GM18861 (cell line): ENCODE results near the gene HERC4.
"Not testable (repeated sequence)": the region's sequence is repeated elsewhere in the genome, so short reads cannot be mapped to it uniquely, and the experiment has no call there.

ENCODE experiments used
- ATAC-seq: cut with Tn5 transposase; IDR thresholded peaks from one replicate; pipeline ENCODE4 v1.9.1; 2021; ENCODE audit not compliant: unreplicated experiment

The HERC4 gene

DNA sequence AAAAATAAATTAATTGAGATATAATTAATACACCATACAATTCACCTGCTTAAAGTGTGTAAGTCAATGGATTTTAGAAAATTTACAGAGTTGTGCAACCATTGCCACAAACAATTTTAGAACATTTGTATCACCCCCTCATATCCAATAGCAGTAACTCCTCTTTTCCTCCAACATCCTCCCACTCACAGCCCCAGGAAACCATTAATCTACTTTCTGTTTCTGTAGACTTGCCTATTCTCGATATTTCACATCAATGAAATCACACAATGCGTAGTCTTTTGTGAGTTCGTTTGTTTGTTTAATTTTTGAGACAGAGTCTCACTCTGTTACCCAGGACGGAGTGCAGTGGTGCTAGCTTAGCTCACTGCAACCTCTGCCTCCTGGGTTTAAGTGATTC is 13.7 kb upstream of the HERC4 start:
- ATAC-seq, result peak; percentile 67

DNA sequence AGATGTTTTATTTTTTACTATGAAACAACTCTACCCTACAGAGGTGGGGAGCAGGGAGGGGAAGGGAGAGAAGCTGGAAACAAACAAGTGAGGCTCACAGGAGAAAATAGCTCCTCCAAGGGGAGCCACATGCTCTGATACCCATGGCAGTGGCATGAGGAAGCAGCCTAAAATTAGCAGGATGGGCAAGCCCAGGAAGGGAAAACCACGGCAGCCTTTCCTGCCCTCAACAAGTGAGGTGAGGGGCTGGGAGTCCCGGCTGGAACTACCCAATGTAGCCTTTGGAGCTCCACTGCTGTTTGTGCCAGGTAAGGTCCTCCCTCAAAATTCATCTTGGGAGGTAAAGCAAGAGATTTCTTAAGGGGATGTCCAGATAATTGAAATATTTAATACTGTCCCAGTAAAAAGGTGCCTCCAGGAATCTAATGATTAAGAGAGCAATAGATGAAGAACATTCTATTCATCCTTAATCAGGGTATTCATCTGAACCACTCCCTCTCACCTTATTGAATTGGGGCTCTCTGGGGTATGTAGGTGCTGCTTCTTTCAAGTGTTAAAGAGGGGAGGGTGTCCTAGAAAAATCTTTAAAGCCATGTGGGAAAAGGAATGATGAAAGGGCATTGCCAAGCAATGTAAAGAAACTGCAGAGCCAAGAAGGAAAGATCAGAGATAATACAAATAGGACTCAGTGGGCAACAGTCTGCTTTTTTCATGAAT is 12.8 kb upstream of the HERC4 start:
- ATAC-seq, result no peak

DNA sequence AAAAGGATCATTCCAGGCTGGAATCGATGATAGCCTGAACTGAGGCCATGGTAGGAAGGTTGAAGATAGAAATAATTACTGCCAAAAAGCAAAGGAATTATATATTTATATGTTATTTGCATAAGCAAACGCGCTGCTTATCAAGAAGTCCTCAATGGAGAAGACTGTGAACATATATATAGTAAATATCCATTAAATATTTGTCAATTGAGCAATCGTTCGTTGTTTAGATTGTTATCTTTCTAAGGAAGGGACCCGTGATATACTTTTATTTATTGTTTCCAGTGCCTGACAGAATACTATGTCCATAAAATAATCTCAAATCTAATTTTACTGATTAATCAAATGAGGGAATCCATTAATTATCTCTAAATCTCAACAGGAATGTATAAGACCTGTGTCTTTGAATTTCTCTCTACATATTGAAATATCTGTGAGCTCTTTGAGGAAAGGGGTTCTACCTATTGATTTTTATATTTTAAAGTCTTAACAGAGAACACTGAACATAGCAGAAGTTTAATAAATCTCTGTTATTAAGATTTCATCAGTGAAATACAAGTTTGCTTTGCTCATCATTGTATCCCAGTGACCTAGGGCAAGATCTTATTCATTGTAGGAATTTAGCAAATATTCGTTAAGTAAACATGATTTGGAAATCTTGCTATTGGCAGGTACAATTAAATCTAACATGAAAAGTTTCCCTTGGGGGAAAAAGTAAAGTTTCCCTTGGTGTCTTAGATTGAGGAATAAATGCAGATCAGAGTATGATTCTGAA is 12.0 kb upstream of the HERC4 start:
- ATAC-seq, result no peak

DNA sequence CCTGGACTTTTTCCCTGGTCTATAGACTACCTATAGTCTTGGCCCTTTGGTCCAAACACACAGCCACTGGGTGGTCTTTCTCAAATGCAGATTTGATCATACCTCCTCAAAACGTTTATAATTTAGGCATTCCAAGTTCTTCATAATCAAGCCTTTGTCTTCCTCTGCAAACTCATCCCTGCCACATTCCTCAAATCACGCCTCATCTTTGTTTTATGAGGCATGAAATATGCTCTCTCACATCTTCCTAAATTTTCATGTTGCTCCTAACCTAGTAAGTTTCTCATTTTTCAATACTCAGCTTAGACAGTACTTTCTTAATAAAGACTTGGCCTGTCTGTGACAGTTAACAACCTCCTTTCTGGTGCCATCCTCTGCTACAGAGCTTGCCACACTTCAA is 10.9 kb upstream of the HERC4 start:
- ATAC-seq, result no peak

DNA sequence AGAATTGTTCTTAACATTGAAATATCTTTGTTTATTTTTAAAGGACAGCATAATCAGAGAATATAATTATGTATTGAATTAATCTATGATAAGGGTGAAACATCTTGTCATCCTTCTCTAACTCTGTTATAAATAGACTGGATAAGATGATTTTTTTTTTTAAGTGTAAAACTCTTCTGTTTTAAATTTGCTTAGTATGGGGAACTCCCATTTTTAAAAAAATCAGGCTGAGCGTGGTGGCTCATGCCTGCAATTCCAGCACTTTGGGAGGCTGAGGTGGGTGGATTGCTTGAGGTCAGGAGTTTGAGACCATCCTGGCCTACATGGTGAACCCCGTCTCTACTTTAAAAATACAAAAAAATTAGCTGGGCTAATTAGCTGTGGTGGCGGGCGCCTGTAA is 9.4 kb upstream of the HERC4 start:
- ATAC-seq, result no peak

DNA sequence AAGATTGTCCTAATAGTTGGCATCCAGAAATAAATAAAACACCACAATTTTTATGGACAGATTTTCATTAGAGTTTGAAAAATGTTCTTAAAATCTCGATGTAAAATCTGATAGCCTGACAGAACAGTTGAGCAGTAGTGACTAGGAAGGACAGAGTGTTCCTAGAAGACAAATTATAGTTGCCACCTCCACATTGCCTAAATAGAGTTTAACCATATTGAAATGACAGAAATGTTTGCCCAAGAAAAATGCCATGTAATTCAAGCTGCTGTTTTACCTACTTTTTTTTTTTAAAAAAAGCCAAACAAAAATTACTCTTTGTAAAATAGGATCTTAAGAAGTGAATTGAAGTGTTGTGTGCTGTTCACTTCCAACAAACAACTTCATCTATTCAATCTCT is 8.9 kb upstream of the HERC4 start:
- no peak for ATAC-seq

DNA sequence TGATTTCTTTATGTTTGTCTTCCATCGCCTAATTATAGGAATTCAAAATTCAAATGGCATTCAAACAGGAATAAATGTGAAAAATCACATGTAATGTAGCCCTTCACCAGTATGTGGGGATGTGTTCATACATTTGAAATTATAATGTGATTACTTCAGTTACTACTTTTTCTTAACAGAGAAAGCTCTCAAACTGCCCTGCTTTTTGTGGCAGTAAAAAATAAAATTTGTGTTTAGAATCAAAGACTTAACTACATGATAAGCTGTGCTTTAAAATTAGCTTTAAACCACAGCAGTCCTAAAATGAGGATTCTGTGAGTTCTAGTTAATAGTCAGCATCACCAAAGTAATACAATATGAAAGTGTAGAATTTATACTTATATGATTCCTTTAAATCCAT is 7.8 kb upstream of the HERC4 start:
- ATAC-seq, result no peak

DNA sequence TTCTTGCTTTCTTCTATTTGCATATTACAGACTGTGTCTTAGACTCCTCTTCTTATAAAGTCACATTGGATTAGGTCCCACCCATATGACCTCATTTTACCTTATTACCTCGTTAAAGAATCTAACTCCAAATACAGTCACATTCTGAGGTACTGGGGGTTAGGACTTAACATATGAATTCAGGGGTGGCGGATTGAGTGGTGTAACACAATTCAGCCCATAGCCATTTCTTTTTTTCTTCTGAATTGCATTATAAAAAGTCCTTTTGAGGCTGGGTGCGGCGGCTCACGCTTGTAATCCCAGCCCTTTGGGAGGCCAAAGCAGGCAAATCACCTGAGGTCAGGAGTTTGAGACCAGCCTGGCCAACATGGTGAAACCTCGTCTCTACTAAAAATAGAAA is 6.8 kb upstream of the HERC4 start:
- ATAC-seq, result no peak

DNA sequence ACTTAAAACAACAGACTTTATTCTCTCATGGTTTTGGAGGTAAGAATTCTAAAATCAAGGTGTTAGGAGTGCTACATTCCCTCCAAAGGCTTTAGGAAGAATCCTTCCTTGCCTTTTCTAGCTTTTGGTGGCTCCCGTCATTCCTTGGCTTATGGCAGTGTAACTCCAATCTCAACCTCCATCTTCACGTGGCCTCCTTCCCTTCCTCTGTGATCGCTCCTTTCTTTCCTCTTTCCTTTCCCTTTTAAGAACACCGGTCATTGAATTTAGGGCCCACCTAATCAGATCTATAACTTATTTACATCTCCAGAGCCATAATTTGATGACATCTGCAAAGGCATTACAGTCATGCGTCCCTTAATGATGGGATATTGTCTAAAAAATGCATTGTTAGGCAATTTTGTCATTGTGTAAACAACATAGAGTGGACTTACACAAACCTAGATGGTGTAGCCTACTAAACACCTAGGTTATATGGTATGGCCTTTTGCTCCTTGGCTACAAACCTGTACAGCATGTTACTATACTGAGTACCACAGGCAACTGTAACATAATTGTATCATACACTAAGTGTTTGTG is 5.9 kb upstream of the HERC4 start:
- ATAC-seq, result no peak

DNA sequence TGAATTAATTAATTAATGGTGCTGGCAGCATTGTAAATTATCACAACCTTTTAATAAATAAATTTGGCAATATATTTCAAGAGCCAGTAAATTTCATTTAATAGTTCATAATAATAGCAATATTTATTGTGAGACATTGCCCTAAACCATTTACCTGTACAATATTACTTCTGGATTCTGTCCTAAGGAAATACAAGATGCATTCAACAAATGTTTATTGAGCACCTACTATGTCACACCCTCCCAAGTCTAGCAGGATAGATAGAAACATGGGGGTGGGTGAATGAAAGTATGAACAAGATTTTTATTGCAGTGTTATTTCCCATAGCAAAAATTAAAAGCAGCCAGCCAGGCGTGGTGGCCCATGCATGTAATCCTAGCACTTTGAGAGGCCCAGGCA is 4.4 kb upstream of the HERC4 start:
- ATAC-seq, result no peak

DNA sequence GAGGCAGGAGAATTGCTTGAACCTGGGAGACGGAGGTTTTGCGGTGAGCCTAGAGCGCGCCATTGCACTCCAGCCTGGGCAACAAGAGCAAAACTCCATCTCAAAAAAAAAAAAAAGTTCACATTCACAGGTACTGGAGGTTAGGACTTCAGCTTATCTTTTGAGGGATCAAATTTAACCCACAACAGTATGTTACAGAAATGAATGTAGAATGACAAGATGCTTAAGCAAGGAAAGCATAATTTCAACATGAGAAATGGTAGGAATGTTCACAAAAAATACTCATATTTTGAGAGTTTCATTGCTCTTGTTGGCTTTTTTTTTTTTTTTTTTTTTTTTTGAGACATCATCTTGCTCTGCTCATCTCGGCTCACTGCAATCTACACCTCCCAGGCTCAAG is 1.9 kb upstream of the HERC4 start:
- ATAC-seq, result no peak

DNA sequence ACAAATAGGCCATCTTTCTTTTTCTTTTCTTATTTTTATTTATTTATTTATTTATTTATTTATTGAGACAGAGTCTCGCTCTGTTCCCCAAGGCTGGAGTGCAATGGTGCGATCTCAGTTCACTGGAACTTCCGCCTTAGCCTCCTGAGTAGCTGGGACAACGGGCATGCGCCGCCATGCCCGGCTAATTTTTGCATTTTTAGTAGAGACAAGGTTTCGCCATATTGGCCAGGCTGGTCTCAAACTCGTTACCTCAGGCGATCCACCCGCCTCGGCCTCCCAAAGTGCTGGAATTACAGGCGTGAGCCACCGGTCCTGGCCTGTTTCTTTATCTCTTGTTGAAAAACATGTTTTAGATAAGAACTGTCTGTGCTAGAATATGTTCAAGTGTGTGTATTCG is 998 bp upstream of the HERC4 start:
- ATAC-seq, result not testable (repeated sequence)

DNA sequence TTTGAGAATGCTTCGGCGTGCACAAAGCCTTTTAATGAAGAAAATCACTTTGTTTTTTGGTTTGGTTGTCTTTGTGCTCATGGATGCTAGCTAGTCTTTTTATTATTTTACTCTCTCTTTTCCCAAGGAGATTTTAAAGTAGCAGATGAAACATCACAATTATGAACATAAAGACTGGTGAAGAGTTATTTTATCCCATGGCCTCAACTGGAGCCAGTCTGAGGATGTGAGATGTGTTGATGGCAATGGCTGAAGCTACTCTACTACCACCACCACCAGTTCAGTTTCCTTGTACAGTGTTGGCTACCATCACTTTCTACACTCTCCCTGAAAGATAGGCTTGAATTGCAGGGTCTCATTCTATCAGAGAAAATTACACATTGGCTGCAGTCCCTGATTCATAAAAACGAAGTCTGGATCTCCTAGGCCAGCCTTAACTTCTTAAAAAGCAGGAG is 494 bp upstream of the HERC4 start:
- no peak for ATAC-seq

DNA sequence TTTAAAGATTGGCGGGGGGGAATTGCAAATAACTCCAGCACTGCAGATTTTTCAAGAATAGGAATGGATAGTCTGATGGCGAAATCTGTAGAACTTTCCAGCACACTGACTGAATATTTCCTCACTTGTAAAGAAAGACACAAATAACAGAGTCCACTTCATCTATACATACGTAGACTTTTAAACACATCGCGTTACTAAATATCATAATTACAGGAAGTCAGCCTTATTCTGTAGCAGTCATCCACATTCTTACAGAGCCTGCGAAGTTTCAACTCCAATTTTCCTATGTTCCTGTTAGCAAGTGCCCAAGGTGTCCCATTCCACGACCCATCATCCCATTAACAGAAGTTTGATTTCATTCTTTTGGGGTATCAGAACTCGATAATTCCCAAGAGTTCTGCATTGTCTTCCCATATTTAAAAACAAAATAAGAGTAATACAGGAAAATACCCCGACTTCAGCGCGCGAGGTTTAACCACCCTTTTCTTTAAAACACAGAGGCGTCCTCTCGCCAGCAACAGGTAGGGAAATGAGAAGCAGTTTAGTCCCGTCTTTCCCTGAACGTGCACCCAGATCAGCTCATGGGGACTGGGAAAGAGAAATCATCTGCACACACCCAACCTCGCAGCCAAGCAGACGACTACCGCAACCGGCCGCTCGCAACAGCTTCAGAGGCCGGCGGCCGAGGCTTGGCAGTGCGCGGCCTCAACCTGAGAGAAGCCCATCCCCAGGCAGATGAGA is 880 bp downstream of the HERC4 start:
- ATAC-seq, result no peak

DNA sequence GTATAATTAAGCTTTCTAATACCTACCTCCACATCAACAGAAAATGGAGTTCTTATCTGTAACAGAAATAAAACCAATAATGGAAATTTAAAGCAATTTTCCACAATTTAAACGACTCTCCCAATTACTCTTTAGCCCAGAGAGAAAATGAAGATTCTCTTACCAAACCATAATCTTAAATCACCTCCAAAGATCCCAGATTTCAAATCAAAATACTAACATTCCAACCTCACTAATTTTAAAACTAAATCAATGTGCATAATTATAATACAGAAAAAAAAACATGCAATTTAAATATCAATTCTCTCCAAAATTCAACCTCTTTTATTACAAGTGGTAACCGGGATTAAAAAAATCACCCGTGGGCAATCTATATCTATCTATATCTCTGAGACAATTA is 1.5 kb downstream of the HERC4 start:
- ATAC-seq, result no peak

DNA sequence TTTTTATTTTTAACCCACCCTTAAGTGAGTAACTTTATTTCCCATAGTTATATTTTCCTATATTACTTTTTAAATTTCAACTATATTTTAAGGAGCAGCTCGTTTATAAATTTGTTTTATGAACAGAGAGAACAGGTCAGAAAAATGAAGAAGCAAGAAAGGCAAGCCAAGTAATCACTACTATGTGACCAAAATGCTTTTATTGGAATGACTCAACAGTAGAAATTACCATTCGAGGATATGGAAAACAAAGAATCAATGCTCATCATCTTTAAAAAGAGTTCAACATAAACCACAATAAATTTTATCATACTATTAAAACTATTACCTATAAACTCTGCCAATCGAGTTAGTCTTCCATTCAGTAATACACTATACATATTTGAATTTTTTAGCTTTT is 7.6 kb downstream of the HERC4 start:
- ATAC-seq, result no peak

DNA sequence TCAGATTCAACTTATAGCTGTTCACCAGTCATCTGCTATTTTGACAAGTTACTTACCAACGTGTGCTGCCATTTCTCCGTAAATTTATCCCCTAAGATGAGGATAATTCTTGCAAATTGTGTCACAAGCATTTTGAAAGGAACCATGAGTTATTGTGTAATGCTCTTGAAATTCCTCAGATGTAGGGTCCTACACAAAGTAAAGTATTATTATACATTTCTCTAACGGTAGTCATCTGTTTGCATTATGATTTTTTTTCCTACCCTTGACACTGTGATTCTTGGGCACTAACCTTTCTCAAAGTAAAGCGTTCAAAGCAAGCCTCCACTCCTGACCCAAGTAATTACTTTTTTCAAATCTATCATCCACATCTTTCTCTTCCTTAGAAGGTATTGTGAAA is 8.1 kb downstream of the HERC4 start:
- no peak for ATAC-seq

DNA sequence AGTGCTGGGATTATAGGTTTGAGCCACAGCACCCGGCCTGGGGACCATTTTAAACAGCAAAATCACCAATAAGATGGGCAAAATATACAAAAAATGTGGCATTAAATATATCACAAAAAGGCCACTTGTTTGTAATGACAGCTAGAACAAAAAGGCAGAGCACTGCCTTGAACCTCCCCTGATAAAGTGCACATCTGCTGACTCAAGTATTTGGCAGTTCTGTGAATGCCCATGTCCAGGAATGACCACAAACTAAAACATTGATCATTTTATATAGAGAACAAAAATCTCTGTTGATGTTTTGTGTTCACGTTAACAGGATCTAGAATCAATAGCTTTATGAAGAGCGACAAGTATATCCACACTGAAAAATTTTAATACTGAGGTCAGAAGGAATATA is 21.5 kb downstream of the HERC4 start:
- no peak for ATAC-seq

DNA sequence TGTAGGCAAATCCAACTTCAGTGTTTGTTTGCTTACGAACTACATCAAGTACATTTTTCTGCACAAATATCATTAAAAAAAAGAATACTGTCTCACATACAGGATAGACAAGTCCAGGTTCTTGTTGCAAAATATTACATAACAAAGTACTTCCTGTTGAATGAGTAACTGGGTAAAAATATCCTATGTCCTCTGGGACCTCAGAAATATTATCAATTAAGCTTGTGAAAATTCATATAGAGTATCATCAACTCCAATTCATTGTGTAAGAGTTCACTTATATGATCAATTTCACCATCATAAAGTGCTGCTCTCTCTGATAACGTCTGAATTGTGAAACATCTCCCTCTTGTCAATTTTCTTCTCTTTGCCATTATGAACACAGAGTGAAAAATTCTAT is 22.6 kb downstream of the HERC4 start:
- no peak for ATAC-seq

DNA sequence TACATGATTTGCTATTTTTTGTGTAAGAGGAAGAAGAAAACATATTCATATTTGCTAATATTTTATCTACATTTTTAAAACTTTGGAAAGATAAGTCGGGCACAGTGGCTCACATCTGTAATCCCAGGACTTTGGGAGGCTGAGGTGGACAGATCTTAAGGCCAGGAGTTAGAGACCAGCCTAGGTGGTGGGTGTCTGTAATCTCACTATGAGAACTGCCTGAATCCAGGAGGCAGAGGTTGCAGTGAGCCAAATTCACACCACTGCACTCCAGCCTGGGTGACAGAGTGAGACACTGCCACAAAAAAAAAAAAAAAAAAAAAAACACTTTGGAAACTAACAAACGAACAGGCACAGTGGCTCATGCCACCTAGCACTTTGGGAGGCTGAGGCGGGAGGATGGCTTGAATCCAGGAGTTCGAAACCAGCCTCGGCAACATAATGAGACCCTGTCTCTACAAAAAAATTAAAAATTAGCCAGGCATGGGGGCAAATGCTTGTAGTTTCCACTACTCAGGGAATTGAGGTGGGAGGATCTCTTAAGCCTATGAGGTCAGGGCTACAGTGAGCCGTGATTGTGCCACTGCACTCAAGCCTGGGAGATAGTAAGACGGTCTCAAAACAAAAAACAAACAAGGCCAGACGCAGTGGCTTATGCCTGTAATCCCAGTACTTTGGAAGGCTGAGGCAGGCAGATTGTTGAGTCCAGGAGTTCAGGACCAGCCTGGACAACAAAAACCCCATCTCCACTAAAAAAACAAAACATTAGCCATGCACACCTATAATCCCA is 25.6 kb downstream of the HERC4 start:
- no peak for ATAC-seq
